IMR-90 (cell line): ENCODE data around the gene DHRS12. TPM values are rescaled to one million over a fixed set of nuclear protein-coding genes. Genes with fewer than 3 reads are reported as not detected.

Experiments used
- ATAC-seq: fragments of 200-7000 bp; cut with Tn5 transposase; 2 replicates; pipeline ENCODE4 v1.9.1; 2020; ENCODE audit warnings: low read depth, mild to moderate bottlenecking, moderate library complexity
- BruUV-seq: library from RNA; stranded (reverse); fragments of 400-500 nt; replicated peaks from 2 replicates; lab custom pipeline; 2021; lab: Mats Ljungman, UMichigan
- CTCF ChIA-PET: fragments of 300-600 bp; formaldehyde crosslinking; extraction: SDS; loops from one replicate; lab custom pipeline; 2021; ENCODE audit warnings: antibody characterized with exemption; lab: Yijun Ruan, JAX
- POLR2A ChIA-PET: fragments of 300-600 bp; sonication (Branson Sonifier 250); formaldehyde crosslinking; loops from one replicate; lab custom pipeline; 2022; ENCODE audit warnings: antibody characterized with exemption; ENCODE audit not compliant: unreplicated experiment; lab: Charles Lee
- DNase-seq: peaks from one replicate; pipeline ENCODE4 v3.0.0; 2013
- H2AFZ ChIP-seq: replicated peaks from 2 replicates; pipeline ENCODE3; 2013; ENCODE audit warnings: low read length, mild to moderate bottlenecking; ENCODE audit not compliant: poor library complexity
- H2AK5ac ChIP-seq: 2 replicates; pipeline ENCODE4 v1.6.1; 2013; ENCODE audit warnings: low read depth, low read length, inconsistent platforms
- H2AK9ac ChIP-seq: replicated peaks from 2 replicates; pipeline ENCODE3; 2013; ENCODE audit warnings: mild to moderate bottlenecking, low read depth, low read length, moderate library complexity; ENCODE audit not compliant: poor library complexity
- H2BK120ac ChIP-seq: 2 replicates; pipeline ENCODE4 v1.6.1; 2013; ENCODE audit warnings: low read depth, low read length, inconsistent platforms
- H2BK15ac ChIP-seq: 3 replicates; pipeline ENCODE4 v1.6.1; 2013; ENCODE audit warnings: low read depth, low read length, inconsistent platforms
- H2BK20ac ChIP-seq: 2 replicates; pipeline ENCODE4 v1.6.1; 2013; ENCODE audit warnings: low read depth, mild to moderate bottlenecking, inconsistent platforms, low read length, moderate library complexity
- H2BK5ac ChIP-seq: 2 replicates; pipeline ENCODE4 v1.6.1; 2013; ENCODE audit warnings: mild to moderate bottlenecking, low read depth, low read length, inconsistent platforms; ENCODE audit not compliant: poor library complexity, severe bottlenecking
- H3K14ac ChIP-seq: replicated peaks from 2 replicates; pipeline ENCODE4 v1.6.1; 2013; ENCODE audit warnings: low read depth, low read length, inconsistent platforms
- H3K18ac ChIP-seq: 2 replicates; pipeline ENCODE4 v1.6.1; 2013; ENCODE audit warnings: low read depth, low read length, control low read depth
- H3K23ac ChIP-seq: 2 replicates; pipeline ENCODE4 v1.6.1; 2013; ENCODE audit warnings: low read depth, low read length, inconsistent platforms
- H3K27ac ChIP-seq: 2 replicates; pipeline ENCODE4 v1.5.1; 2013; ENCODE audit warnings: mild to moderate bottlenecking, control low read depth, low read length; ENCODE audit not compliant: insufficient read depth
- H3K27me3 ChIP-seq: 2 replicates; pipeline ENCODE4 v1.6.1; 2013; ENCODE audit warnings: low read length; ENCODE audit not compliant: control insufficient read depth, insufficient read depth
- H3K36me3 ChIP-seq: 2 replicates; pipeline ENCODE4 v1.6.1; 2013; ENCODE audit warnings: low read length, mixed read lengths; ENCODE audit not compliant: control insufficient read depth, insufficient read depth
- H3K4ac ChIP-seq: 2 replicates; pipeline ENCODE4 v1.6.1; 2013; ENCODE audit warnings: low read depth, low read length, inconsistent platforms
- H3K4me1 ChIP-seq: 2 replicates; pipeline ENCODE4 v1.6.1; 2013; ENCODE audit warnings: low read length, mixed read lengths; ENCODE audit not compliant: control insufficient read depth, insufficient read depth
- H3K4me2 ChIP-seq: 2 replicates; pipeline ENCODE4 v1.6.1; 2013; ENCODE audit warnings: low read depth, mild to moderate bottlenecking, control low read depth, low read length, moderate library complexity
- H3K4me3 ChIP-seq: 2 replicates; pipeline ENCODE4 v1.5.1; 2013; ENCODE audit warnings: low read depth, mild to moderate bottlenecking, control low read depth, low read length, moderate library complexity; ENCODE audit not compliant: insufficient read depth
- H3K56ac ChIP-seq: 2 replicates; pipeline ENCODE4 v1.6.1; 2013; ENCODE audit warnings: low read length, inconsistent platforms; ENCODE audit not compliant: insufficient read depth; ENCODE audit errors: extremely low read depth
- H3K79me1 ChIP-seq, 2 experiments: 2 replicates each; pipeline ENCODE4 v1.6.1; 2013; ENCODE audit warnings: low read length in 2 of 2, inconsistent platforms in 1 of 2, low read depth in 1 of 2
- H3K9ac ChIP-seq: 2 replicates; pipeline ENCODE4 v1.6.1; 2013; ENCODE audit warnings: low read depth, low read length, control low read depth
- H3K9me1 ChIP-seq: 2 replicates; pipeline ENCODE4 v1.6.1; 2013; ENCODE audit warnings: low read length, inconsistent platforms; ENCODE audit not compliant: insufficient read depth
- H3K9me3 ChIP-seq: 2 replicates; pipeline ENCODE4 v1.6.1; 2013; ENCODE audit warnings: low read length; ENCODE audit not compliant: control insufficient read depth, insufficient read depth
- H4K20me1 ChIP-seq: 2 replicates; pipeline ENCODE4 v1.6.1; 2013; ENCODE audit warnings: low read length, inconsistent platforms; ENCODE audit not compliant: insufficient read depth
- H4K5ac ChIP-seq: 2 replicates; pipeline ENCODE4 v1.6.1; 2013; ENCODE audit warnings: mild to moderate bottlenecking, low read depth, low read length, control low read depth
- H4K8ac ChIP-seq, 2 experiments: 2 replicates each; pipeline ENCODE4 v1.6.1; 2013; ENCODE audit warnings: low read depth in 2 of 2, low read length in 2 of 2, control low read depth in 1 of 2, inconsistent platforms in 1 of 2
- H4K91ac ChIP-seq: 2 replicates; pipeline ENCODE4 v1.6.1; 2013; ENCODE audit warnings: low read depth, low read length, inconsistent platforms; ENCODE audit not compliant: insufficient read depth
- BHLHE40 ChIP-seq: fragments of 150-350 bp; IDR thresholded peaks from 2 replicates; pipeline ENCODE4 v1.6.1; 2016; ENCODE audit warnings: mild to moderate bottlenecking, low read depth, low read length
- CEBPB ChIP-seq: IDR thresholded peaks from 2 replicates; pipeline ENCODE4 v1.6.1; 2012; ENCODE audit warnings: low read depth, low read length, improper control_type of control experiment
- CHD1 ChIP-seq: IDR thresholded peaks from 2 replicates; pipeline ENCODE4 v1.6.1; 2012; ENCODE audit warnings: low read depth, low read length, improper control_type of control experiment
- FOS ChIP-seq: fragments of 150-350 bp; IDR thresholded peaks from 2 replicates; pipeline ENCODE4 v1.6.1; 2016; ENCODE audit warnings: low read depth, low read length
- MAZ ChIP-seq: IDR thresholded peaks from 2 replicates; pipeline ENCODE4 v1.6.1; 2012; ENCODE audit warnings: low read depth, mild to moderate bottlenecking, low read length, improper control_type of control experiment, moderate library complexity, borderline replicate concordance
- MXI1 ChIP-seq: IDR thresholded peaks from 2 replicates; pipeline ENCODE4 v1.6.1; 2012; ENCODE audit warnings: low read depth, mild to moderate bottlenecking, low read length, moderate library complexity, borderline replicate concordance
- NFE2L2 ChIP-seq: fragments of 150-350 bp; IDR thresholded peaks from 2 replicates; pipeline ENCODE4 v1.6.1; 2016; ENCODE audit warnings: low read depth, mild to moderate bottlenecking, low read length
- POLR2A ChIP-seq: IDR thresholded peaks from 2 replicates; pipeline ENCODE4 v1.6.1; 2012; ENCODE audit warnings: mild to moderate bottlenecking, low read depth, low read length
- RAD21 ChIP-seq: IDR thresholded peaks from 2 replicates; pipeline ENCODE4 v1.6.1; 2012; ENCODE audit warnings: low read length, improper control_type of control experiment
- RFX5 ChIP-seq: IDR thresholded peaks from 2 replicates; pipeline ENCODE4 v1.8.0; 2012; ENCODE audit warnings: low read depth, mild to moderate bottlenecking, low read length, moderate library complexity
- SMC3 ChIP-seq: fragments of 150-350 bp; IDR thresholded peaks from 2 replicates; pipeline ENCODE4 v1.6.1; 2016; ENCODE audit warnings: low read depth, mild to moderate bottlenecking, antibody characterized with exemption, low read length, moderate library complexity
- WGBS, 2 experiments: methylation state at CpG; one replicate each; pipeline versions ENCODE4 v1.1.5 to v1.1.7; 2013; ENCODE audit warnings: missing lambda C conversion rate in 2 of 2; ENCODE audit not compliant: insufficient read length in 1 of 2; ENCODE audit errors: extremely low coverage in 2 of 2; 5-methylcytosine and 5-hydroxymethylcytosine counted together
- dilution Hi-C: fragments of 300-500 bp; cut with HindIII; formaldehyde crosslinking; loops from one replicate; pipeline ENCODE4 v1.14.3; 2018; ENCODE audit warnings: low sequenced_read_pairs; ENCODE audit not compliant: unreplicated experiment
- in situ Hi-C: fragments of 300-500 bp; cut with MboI; formaldehyde crosslinking; loops from 3 replicates; pipeline ENCODE4 v1.14.3; 2019; ENCODE audit warnings: low sequenced_read_pairs, inconsistent platforms, mixed read lengths
- intact Hi-C: fragments of 100-400 bp; cut with micrococcal nuclease; formaldehyde crosslinking; loops from 2 replicates; pipeline ENCODE4 v1.10.0; 2022
- polyA plus RNA-seq, 3 experiments: library from polyadenylated mRNA; depleted of rRNA; stranded (reverse); fragments of >200 nt; gene quantifications; 2 replicates each; pipeline ENCODE4 v1.2.3, GENCODE V29; 2012; ENCODE audit warnings: low replicate concordance in 1 of 3
- total RNA-seq: library from RNA; depleted of rRNA; stranded (reverse); fragments of >200 nt; gene quantifications from 2 replicates; pipeline ENCODE4 v1.2.3, GENCODE V29; 2012
- TF ChIP-seq, protein P1 (sequence below): fragments of 150-350 bp; IDR thresholded peaks from 2 replicates; pipeline ENCODE4 v1.6.1; 2016; ENCODE audit warnings: low read depth, mild to moderate bottlenecking, low read length, moderate library complexity, borderline replicate concordance

The DHRS12 gene
- total and polyA plus RNA-seq, 2 of the 4 experiments (the other 2 are of a cell fraction) = 1.3 to 1.6 TPM

GRCh38 chr13:51805925-51806324 lies 2.0 kb upstream of the DHRS12 start:
- ChIA-PET CTCF (no interaction called here), POLR2A (no interaction called here)
- Histone ChIP-seq H2AK9ac (no peak overlapping the region), H2BK5ac (no peak overlapping the region), H3K56ac (no peak overlapping the region), H3K14ac (no peak overlapping the region), H3K36me3 (no peaks in the 10 kb centered on the region), H3K9me3 (no peaks in the 10 kb centered on the region), H3K4me3 (no peak overlapping the region), H3K27me3 (no peaks in the 10 kb centered on the region), H4K8ac (no peak overlapping the region), H3K18ac (no peak overlapping the region), H3K9ac (no peak overlapping the region), H2BK120ac (no peak overlapping the region), H3K9me1 (peaks cover 4% of the 10 kb centered on the region; the same call in 1 of the 2 replicates), H4K20me1 (no peaks in the 10 kb centered on the region), H3K4me1 (peaks cover 4% of the 10 kb centered on the region), H3K4ac (no peak overlapping the region), H2AFZ (no peak overlapping the region), H3K79me1 (peaks cover 0 to 9% of the 10 kb centered on the region in 2 experiments; a peak in 1 of 4 replicates), H4K91ac (no peak overlapping the region), H2AK5ac (no peak overlapping the region), H3K27ac (no peak overlapping the region), H3K23ac (no peak overlapping the region; the same call in 1 of the 2 replicates), H2BK15ac (no peak overlapping the region), H4K5ac (no peak overlapping the region), H2BK20ac (no peak overlapping the region), H3K4me2 (no peak overlapping the region)
- WGBS, 2 experiments = no CpG with 5 or more reads among the region's 2 CpGs
- in situ Hi-C loops = no loop called here
- ATAC-seq = no peak
- BruUV-seq = no TSS peak
- dilution Hi-C loops = no loop called here
- DNase-seq = no peak
- intact Hi-C loops = loop anchor here (10.0 kb wide), 1 partner anchor 581 kb away; the partner anchor contains the start of gene FAM124A
- TF ChIP-seq MAZ = no peak
- TF ChIP-seq CHD1 = no peak
- TF ChIP-seq POLR2A = no peak
- no peak for TF ChIP-seq RFX5
- TF ChIP-seq CEBPB = no peak
- TF ChIP-seq, protein P1, sequence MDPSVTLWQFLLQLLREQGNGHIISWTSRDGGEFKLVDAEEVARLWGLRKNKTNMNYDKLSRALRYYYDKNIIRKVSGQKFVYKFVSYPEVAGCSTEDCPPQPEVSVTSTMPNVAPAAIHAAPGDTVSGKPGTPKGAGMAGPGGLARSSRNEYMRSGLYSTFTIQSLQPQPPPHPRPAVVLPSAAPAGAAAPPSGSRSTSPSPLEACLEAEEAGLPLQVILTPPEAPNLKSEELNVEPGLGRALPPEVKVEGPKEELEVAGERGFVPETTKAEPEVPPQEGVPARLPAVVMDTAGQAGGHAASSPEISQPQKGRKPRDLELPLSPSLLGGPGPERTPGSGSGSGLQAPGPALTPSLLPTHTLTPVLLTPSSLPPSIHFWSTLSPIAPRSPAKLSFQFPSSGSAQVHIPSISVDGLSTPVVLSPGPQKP = no peak
- TF ChIP-seq NFE2L2 = no peak
- no peak for TF ChIP-seq BHLHE40
- TF ChIP-seq FOS = no peak
- no peak for TF ChIP-seq RAD21
- no peak for TF ChIP-seq MXI1
- no peak for TF ChIP-seq SMC3
